Measurements from ENCODE around the gene NEK1. TPM values are rescaled to one million over a fixed set of nuclear protein-coding genes. Genes with fewer than 3 reads are reported as not detected.

NEK1 gene
- total and polyA plus RNA-seq, 2 of the 8 experiments (the other 6 are each of a cell fraction or from before 2014, with no cell fraction given) = 3.9 to 11.7 TPM

GRCh38 chr4:169617306-169617705 is 4.9 kb upstream of the NEK1 start:
- Histone ChIP-seq H3K4ac (replicated peaks; ENCODE audit: insufficient read length, low read depth, low read length) (no peak overlapping the region), H2BK120ac (replicated peaks; ENCODE audit: low read depth, low read length) (no peak overlapping the region), H2AFZ (ENCODE audit: low read length) (no peak overlapping the region), H2BK20ac (ENCODE audit: low read length) (no peak overlapping the region), H3K79me2 (ENCODE audit: control insufficient read depth in 1 of 2, insufficient read depth in 2 of 2, low read length in 2 of 2) (peaks cover 3 to 18% of the 10 kb centered on the region in 2 experiments; a peak in 3 of 4 replicates), H3K4me1 (replicated peaks in 1 of 4; ENCODE audit: control insufficient read depth in 3 of 4, insufficient read depth in 4 of 4, low read length in 3 of 4) (peaks cover 0 to 3% (median 0%) of the 10 kb centered on the region in 4 experiments; a peak in 2 of 7 replicates), H2BK5ac (ENCODE audit: low read depth, low read length) (no peak overlapping the region), H3K23ac (ENCODE audit: insufficient read length) (no peak overlapping the region), H3K79me1 (ENCODE audit: low read depth, low read length) (no peaks in the 10 kb centered on the region; the same call in 1 of the 2 replicates), H2AK5ac (ENCODE audit: low read depth, low read length) (no peak overlapping the region), H3K56ac (replicated peaks; ENCODE audit: insufficient read length, low read depth, low read length) (no peak overlapping the region), H3K36me3 (ENCODE audit: control insufficient read depth in 2 of 4, insufficient read depth in 4 of 4, low read length in 3 of 4) (no peaks in the 10 kb centered on the region), H3K9ac (replicated peaks in 1 of 4; ENCODE audit: extremely low read depth in 1 of 4, low read depth in 3 of 4, low read length in 3 of 4) (no peak overlapping the region), H4K20me1 (replicated peaks in 1 of 2; ENCODE audit: control insufficient read depth in 1 of 2, insufficient read depth in 2 of 2, low read length in 2 of 2) (no peaks in the 10 kb centered on the region), H4K91ac (replicated peaks; ENCODE audit: insufficient read length, low read length) (no peak overlapping the region), H3K18ac (ENCODE audit: extremely low read depth, low read length) (no peak overlapping the region), H3K4me2 (ENCODE audit: insufficient read depth in 1 of 2, low read depth in 2 of 2, low read length in 2 of 2) (no peak overlapping the region), H3K14ac (ENCODE audit: insufficient read length) (no peak overlapping the region), H3K23me2 (ENCODE audit: low read depth, low read length) (peaks cover 13% of the 10 kb centered on the region), H3K9me3 (ENCODE audit: insufficient read depth in 2 of 2, low read depth in 1 of 2, low read length in 1 of 2) (no peaks in the 10 kb centered on the region), H2BK12ac (ENCODE audit: low read depth, low read length) (no peak overlapping the region), H4K5ac (ENCODE audit: insufficient read length, low read depth, low read length) (no peak overlapping the region), H3K27ac (ENCODE audit: low read depth, low read length) (no peak overlapping the region), H2BK15ac (ENCODE audit: low read length) (no peak overlapping the region), H4K8ac (ENCODE audit: extremely low read depth, insufficient read depth, low read length) (no peak overlapping the region), H3K27me3 (replicated peaks in 1 of 4; ENCODE audit: control insufficient read depth in 3 of 4, extremely low read depth in 1 of 4, insufficient read depth in 3 of 4, low read length in 3 of 4) (no peaks in the 10 kb centered on the region), H3K4me3 (ENCODE audit: extremely low read depth in 1 of 4, insufficient read depth in 2 of 4, low read depth in 3 of 4, low read length in 4 of 4) (no peak overlapping the region)
- CTCF ChIA-PET (ENCODE audit: partially characterized antibody) = interaction anchor here (1.6 to 1.7 kb wide), 2 partner anchors 158 to 431 kb away, joined by 4 to 6 read pairs; no protein-coding TSS in a partner anchor
- DNase-seq (ENCODE audit: low read depth in 1 of 2, low spot score in 2 of 2) (no peak), FAIRE-seq (no peak)
- POLR2A ChIA-PET (ENCODE audit: partially characterized antibody) = no interaction called here
- 88% methylated on average over 2 of the region's 2 CpGs; no CpG with 5 or more reads in 1 of the 2 experiments for WGBS, 2 experiments (ENCODE audit: extremely low coverage in 1 of 2, insufficient coverage in 1 of 2, insufficient read length in 1 of 2, insufficient replicate concordance in 2 of 2, low coverage in 1 of 2, low lambda C conversion rate in 2 of 2, missing lambda C conversion rate in 1 of 2)
- no peak for TF ChIP-seq TEAD4 (IDR thresholded peaks at IDR 0.05; ENCODE audit: low read depth, low read length)
